D341Med (cell line): Measurements from ENCODE around the gene ADAM22.

Source experiments
- DNase-seq: peaks from one replicate; pipeline ENCODE4 v3.0.0; 2012; ENCODE audit warnings: low spot score

ADAM22 gene

GRCh38 chr7:87959336-87959735, 25.3 kb downstream of the ADAM22 start:
- no peak for DNase-seq

- DNase-seq = no peak
These were observed 26.2 kb downstream of the ADAM22 start for GRCh38 chr7:87960239-87960638.

GRCh38 chr7:87961754-87962153, 27.7 kb downstream of the ADAM22 start:
- DNase-seq = no peak

GRCh38 chr7:87966271-87966670, 32.2 kb downstream of the ADAM22 start:
- DNase-seq = no peak

- no peak for DNase-seq
These were observed 34.0 kb downstream of the ADAM22 start for GRCh38 chr7:87968021-87968420.

GRCh38 chr7:87982116-87982515, 48.1 kb downstream of the ADAM22 start:
- DNase-seq = no peak

GRCh38 chr7:87984088-87984487, 50.0 kb downstream of the ADAM22 start:
- DNase-seq = peak; percentile 66

- DNase-seq = no peak
These were observed 59.2 kb downstream of the ADAM22 start for GRCh38 chr7:87993269-87993668.

GRCh38 chr7:87999261-87999660, 65.2 kb downstream of the ADAM22 start:
- no peak for DNase-seq

GRCh38 chr7:88001744-88002530, 67.9 kb downstream of the ADAM22 start:
- DNase-seq = no peak

- DNase-seq = no peak
These were observed 68.6 kb downstream of the ADAM22 start for GRCh38 chr7:88002617-88003016.

GRCh38 chr7:88003581-88003980, 69.5 kb downstream of the ADAM22 start:
- no peak for DNase-seq

GRCh38 chr7:88005191-88005590, 71.1 kb downstream of the ADAM22 start:
- no peak for DNase-seq

GRCh38 chr7:88009651-88010050, 75.6 kb downstream of the ADAM22 start:
- no peak for DNase-seq

- DNase-seq = no peak
These were observed 78.0 kb downstream of the ADAM22 start for GRCh38 chr7:88012086-88012485.

- no peak for DNase-seq
These were observed 79.9 kb downstream of the ADAM22 start for GRCh38 chr7:88013981-88014380.

GRCh38 chr7:88014581-88014980, 80.5 kb downstream of the ADAM22 start:
- DNase-seq = no peak

GRCh38 chr7:88015309-88015708, 81.3 kb downstream of the ADAM22 start:
- no peak for DNase-seq

GRCh38 chr7:88018501-88018900, 84.5 kb downstream of the ADAM22 start:
- DNase-seq = no peak

- no peak for DNase-seq
These were observed 87.1 kb downstream of the ADAM22 start for GRCh38 chr7:88020953-88021665.

GRCh38 chr7:88027724-88028123, 93.7 kb downstream of the ADAM22 start:
- DNase-seq = no peak

- DNase-seq = no peak
These were observed 100.1 kb downstream of the ADAM22 start for GRCh38 chr7:88034083-88034695.

- no peak for DNase-seq
These were observed 103.0 kb downstream of the ADAM22 start for GRCh38 chr7:88037050-88037449.
